Renal pelvis (tissue), 4 donors: ENCODE results near the gene GDF15. TPM values are rescaled to one million over a fixed set of nuclear protein-coding genes. Genes with fewer than 3 reads are reported as not detected.

Experiments used
- DNase-seq: peaks from one replicate; pipeline ENCODE4 v3.0.0-alpha.2; 2013
- polyA plus RNA-seq, 3 donors: library from polyadenylated mRNA; unstranded; fragments of 120-200 nt; gene quantifications; one replicate each; pipeline ENCODE4 v1.2.1, GENCODE V29; 2013; ENCODE audit not compliant: insufficient read length in 3 of 3

GDF15 gene
- polyA plus RNA-seq, 3 donors: 4.5 to 6.9 (median 6.0) TPM

DNA sequence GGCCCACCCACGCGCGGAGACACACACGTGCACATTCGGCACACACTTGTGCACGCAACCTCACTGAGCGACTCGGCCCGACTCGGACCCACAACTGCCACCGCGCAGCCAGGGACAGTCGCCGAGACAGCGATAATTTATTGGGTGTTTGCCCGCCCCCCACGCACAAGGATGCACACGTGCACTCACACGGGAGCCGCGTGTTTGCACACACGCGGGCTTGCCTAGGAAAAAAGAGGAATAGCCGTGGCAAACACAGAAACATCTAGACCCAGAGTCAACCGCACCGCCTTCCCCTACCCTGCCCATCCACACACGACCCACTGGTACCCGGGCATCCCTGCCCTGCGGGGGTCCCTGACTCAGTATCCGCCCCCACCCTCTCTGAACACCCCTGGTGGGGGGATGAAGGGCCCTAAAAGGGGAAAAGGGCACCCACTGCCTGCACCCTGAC, 32.1 kb downstream of the GDF15 start:
- DNase-seq: no peak

DNA sequence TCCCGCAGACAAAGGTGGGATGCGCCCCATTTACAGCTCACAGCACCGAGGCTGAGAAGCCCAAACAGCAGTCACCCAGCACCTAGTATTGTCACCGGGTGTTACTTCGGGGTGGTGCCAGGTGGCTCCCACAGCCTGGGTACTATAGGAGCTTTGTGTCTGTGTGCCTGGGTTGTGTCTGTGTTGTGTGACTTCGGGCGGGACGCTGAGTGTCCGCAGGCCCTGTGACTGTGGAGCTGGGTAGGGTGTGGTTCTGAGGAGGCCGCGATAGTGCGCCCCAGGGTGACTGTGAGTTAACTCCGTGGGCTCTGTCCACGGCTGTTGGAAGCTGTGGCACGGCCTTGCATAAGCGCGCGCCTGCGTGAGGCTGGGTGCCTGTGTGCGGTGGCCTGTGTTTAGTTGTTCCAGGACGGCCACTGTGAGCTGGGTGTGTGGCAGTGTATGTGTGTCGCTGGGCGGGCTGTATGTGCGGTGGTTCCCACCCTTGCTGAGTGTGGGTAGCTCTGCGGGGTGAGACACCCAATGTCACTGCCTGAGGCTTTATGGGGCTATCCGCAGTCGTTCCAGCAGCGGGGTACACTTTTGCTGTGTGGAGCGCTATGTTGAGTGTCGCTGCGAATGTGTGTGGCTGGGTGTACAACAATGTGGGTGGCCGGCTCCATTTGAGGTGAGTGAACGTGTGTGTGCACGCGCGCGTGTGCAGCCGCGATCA, 32.7 kb downstream of the GDF15 start:
- no peak for DNase-seq

DNA sequence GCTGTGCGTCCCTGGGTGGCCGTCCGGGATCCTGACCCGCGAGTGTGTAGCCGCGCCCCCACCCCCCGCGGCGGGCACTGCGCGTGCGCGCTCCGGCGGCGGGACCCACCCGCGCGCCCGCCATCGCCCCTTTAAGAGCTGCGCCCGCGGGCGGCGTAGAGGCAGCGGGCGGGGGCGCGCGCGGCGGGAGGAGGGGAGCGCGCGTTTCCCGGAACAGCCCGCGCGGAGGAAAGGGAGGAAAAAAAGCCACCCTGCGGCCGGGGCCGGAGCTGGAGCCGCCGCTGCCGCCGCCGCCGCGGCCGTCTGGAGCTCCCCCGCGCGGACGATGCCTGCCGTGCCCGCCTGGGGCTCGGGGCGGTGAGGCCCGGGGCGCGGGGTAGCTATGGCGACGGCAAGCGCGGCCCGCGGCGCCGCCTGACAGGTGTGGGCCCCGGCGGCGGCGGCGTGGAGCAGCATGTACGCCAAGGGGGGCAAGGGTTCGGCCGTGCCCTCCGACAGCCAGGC, 33.3 kb downstream of the GDF15 start, which contains the start of gene SSBP4:
SSBP4 (plus strand) TSS at position 204 of the 504 bp plus-strand sequence; CDS start at position 455, 251 bp downstream.
- no peak for DNase-seq

DNA sequence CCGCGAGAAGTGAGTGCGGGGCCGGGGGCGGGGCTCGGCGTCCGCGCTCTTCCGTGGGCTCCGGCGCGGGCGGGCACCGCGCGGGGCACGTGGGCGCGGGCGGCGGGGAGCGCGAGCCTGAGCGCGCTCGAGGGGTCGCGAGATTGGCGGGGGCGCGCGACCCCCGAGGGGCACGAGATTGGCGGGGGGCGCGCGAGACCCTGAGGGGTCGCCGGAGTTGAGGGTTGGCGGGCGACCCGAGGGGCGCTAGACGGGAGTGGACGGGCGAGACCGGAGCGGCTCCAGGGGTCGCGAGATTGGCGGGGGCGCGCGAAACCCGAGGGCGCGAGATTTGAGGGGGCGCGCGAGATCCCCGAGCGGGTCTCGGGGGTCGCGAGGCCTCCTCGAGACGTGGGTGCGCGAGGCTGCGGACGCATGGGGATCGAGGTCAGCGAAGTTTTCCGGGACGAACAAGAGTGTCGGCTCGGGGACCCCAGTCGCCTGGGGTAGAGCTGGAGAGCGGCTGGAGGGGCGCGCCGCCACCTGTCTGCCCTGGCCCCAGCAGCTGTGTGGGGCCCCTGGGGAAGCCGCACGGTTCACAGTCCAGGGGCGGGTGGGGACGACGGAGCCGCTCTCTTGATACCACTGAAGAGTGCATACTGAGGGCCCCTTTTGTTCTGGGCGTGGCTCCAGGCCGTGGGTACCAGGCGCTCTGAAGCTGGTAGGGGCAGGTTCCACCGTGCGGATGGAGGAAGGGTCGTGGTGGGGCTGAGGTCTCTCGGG, 33.9 kb downstream of the GDF15 start:
- DNase-seq: no peak

DNA sequence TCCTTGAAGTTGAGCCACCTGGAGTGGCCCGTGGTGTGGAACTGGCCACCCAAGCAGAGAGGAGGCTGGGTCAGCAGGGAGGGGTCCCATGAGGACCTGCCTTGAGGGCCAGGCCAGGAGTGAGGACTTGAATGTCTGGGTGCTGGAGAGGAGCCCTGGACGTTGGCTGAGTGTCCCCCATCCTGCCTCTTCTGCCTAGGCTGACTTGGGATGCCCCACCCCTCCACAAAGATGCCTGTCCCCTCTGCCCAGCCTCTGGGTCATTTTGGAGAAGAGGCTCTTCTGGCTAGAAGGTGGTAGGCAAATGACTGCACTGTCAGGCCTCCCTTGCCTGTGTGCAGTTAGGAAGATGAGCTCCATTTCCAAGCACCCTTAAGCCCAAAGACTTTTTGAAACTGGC, 35.0 kb downstream of the GDF15 start:
- no peak for DNase-seq

DNA sequence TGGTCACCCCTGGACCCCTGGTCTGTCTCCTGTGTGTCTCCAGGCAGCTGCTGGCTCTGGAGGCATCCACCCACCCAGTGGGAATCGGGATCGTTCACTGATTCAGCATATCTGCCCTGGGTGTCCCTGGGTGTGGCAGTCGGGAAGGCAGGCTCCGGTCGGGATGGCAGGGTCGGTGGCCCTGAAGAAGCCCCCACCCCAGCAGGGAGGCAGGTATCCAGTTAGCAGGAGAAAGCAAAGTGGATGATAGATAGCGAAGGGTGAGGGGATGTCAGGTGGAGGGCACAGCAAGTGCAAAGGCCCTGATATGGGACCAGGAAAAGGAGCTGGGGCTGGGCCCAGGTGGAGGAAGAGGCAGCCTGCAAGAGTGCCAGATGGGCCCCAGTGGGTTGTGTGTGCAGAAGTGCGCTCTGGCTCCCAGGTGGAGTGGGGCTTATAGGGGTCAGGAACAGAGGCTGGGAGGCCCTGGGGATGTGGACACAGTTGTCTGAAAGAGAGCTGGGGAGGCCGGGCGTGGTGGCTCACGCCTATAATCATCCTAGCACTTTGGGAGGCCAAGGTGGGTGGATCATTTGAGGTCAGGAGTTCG, 35.5 kb downstream of the GDF15 start:
- DNase-seq: no peak

DNA sequence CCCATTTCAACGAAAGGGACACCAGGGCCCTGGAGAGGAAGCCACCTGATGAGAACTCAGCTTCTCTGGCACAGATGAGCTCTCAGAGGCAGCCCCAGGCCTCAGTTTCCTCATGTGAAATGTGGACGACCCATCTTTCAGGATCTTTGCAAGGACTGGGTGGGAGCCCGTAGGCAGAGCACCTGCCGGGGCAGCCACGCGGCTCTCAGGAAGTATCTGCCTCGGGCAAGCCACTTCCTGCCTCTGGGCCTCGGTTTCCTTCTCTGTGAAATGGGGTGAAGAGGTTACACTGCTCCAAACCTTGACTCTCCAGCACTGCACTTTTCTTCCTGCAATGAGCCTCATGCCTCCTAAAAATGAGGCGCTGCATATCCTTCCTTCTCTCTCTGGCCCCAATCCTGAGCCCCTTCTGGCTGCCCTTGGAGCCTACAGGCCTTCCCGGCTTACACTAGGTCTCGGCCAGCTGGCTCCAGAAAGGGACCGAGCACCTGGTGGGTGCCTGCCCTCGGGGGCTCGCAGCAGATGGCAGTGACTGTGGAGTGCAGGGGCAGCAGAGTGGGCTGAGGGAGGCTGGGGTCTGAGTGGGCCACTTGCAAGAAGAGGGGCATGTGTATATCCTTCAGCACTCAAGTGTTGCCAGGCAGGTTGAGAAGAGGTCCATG, 36.7 kb downstream of the GDF15 start:
- no peak for DNase-seq

DNA sequence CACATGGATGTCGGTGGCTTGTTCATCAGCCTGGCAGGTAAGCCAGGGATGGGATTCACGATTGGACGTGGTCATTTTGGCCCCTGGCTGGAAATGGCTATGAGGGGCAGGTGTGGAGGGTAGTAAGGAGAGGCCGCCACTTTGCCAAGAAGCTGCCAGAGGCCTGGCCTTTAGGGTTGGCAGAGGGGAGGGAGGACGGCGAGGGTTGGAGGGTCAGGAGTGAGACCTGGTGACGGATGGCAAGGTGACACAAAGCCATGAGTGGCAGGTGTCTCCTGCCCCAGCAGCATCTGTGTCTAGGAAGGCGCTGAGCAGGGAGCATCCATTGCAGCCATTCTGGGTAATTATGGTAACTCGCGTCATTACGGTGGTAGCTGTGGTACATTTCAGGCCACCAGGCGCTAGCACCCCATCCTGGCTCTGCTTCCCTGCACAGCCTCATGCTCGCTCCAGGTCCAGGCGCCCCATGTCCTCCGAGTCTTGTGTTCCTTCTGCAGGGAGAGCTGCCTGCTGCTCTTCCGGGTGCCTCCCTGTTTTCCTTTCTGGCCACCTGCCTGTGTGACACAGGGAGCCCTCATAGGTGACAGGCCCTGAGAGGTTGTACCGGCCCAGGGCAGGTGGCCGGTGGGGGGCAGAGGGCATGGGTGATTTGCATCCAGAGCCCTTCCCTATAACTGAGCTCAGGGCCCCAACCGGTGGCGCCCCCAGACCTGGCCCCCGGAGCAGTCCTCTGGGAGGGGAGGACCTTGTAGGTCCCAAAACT, 37.5 kb downstream of the GDF15 start:
- no peak for DNase-seq

DNA sequence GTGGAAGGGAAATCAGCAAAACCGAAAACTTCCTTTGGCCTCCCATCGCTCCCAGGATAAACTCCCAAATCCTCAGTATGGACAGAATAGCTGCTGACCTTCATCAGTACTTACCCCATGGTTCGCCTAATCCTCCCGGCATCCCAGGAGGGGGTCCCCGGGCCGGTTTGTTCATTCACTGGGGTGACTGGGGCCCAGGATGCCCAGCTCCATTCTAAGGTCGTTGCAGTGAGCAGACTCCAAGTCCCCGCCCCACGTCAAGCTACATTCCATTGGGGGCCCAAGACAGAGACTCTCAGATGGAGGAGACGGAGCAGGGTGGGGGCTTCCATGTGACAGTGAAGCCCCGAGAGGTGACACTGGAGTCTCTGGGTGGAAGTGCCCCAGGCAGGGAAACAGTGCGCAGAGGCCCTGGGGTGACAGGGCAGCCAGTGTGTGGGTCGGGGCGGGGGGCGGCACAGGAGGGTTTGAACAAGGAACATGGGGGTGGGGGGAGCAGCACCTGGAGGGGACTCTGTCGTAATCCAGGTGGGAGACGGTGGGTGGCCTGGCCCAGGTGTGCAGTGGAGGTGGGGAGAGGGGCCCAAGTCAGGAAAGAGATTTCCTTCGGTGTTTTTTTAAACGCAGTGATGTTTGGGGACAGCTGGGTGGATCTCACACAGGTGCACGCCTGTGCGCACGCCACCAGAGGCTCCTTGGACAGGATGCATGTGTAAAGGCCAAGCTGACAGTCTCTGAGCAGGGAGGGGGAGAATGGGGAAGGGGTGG, 38.3 kb downstream of the GDF15 start:
- no peak for DNase-seq

DNA sequence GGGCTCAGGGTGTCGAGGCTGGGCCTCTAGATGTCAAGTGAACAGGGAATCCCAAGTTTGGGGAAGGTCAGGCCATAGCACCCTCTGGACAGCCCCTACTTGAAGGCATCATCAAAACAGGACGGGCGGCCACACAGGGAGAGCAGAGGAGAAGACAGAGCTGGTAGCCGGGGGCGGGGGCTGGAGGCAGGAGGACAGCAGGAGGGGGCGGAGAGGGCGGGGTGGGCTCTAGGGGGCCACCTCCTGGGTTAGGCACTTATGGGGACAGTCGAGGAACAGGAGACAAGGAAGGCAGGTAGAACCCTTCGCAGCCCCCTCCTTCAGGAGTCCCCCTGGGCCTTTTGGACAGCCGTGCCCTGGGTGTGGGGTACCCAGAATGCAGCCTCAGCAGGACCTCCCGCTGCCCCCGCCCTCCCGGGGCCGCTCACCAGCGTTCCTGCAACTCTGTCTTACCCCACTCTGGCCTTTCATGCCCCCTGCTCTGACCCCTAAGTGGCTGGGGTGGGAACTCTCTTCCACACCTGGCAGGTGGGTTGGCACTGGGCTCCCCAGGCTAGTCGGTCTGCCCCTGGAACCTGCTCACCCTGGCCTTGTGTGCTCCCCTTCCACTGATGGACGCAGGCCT, 39.0 kb downstream of the GDF15 start:
- no peak for DNase-seq

DNA sequence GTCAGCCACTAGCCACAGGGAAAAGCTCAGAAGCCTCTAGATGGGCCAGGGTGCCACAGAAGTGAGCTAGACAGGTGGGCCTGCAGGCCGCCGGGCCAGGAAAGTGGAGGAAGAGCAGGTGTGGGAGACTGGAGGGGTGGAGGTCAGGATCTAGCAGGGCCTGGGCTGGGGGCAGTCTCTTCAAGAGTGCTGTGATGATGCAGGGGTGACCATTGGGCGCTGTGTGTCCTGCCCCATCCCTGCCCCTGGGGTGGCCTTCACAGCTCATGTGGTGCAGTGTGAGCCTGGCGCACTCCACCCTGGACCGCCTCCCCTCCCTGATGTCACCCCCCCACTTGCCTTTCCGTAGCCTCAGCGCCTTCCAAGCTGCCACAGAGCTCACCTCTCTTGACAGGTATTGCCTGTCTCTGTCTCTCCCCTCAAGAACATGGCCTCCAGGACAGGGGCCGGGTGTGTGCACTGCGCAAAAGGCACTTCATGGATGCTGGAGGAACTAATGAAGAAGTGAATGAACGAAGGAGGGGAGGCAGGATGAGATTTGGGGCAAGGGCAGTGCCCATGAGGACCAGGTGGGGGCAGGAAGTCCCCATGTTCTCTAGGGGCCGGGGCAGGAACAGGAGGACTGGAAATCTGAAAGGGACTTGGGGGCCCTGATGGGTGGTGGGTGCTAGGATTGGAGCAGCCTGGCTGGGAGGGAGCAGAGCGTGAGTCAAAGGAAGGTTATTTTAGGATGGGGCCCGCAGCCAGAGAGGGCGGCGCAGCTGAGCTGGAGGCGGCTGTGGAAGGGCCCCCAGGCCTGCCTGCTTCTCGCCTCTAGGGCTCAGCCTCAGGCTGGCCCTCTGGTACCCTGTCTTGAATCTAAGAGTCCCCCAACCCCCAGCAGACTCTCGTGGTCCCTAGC, 39.8 kb downstream of the GDF15 start:
- no peak for DNase-seq

DNA sequence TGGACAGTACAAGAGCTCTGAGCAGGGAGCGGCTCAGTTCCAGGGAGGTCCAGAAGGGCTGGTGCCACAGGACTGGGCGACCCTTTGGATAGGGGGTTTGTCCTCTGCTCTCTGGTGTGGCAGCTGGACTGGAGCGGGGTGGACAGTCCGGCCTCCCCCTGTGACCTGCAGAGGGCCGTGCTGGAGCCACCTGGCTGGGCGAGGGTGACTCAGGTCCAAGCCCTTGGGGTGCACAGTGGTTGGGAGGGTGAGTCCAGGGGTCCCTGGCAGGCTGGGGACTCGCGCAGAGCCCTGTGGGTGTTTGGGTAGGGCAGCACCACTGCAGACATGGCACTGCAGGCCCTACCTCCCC, 40.4 kb downstream of the GDF15 start:
- DNase-seq: no peak

DNA sequence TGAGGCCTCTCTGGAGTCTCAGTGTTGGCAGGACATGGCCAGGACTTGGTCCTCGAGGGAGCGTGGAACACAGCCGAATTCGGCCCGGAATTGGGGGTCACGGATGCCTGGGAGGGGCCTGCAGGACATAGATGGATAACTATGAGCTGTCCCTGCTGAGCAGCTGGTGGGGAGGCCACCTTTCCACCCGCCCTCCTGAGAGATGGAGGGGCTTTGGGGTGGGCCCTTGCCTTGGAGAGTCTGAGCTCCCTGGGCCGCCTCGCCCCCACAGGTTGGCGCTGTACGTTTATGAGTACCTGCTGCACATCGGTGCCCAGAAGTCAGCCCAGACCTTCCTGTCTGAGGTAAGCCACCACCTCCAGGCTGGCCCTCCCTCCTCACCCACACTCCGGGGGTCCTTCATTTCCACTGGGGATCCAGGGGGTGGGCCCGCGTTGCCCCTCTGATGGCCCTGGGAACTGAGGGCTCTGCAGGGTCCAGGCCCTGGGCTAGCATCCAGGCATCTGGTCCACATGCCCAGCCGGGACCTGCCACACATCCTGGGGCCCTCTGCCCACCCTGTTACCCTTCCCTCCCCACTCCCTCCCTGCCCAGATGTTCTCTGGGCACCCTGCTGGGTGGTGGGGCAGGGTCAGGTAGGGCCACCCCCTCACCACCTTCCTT, 41.3 kb downstream of the GDF15 start:
- no peak for DNase-seq

DNA sequence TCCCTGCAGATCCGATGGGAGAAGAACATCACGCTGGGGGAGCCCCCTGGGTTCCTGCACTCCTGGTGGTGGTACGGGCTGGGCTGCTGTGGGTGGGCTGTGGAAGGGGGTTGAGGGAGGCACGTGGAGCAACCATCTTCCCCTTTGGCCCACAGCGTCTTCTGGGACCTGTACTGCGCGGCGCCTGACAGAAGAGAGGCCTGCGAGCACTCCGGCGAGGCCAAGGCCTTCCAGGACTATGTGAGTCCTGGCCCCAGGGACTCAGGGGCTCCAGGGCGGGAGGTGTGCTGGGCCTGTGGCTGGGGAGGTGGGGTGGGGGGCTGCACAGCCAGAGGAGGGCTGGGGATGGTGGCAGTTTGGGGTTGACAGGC, 41.8 kb downstream of the GDF15 start:
- no peak for DNase-seq

DNA sequence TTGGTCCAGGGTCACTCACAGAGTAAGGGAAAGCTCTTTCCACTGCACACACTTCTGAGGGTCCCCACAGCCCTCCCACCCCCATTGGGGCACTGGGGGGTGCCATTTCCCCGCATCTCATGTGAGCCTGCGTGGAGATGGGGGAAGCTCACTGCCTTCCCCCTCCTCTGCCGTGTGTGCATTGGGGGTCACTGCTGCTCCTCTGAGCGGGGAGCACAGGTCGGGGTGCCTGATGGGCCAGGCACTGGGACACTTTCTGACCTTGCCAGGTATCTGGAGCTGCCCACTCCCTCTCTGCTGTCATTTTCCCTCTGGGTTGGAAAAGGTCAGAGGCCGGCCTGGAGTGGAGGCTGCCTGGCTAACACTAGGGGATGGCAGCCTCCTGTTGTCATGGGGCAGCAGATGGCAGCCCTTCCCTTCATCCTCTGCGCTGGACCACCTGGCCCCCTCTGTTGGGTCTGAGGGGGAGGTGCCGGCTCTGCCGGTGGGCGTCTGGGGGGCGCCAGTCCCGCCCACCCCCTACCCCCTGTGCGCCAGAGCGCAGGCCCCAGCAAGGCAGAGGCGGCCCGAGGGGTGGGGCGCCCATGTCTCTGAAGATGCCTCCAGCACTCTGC, 42.3 kb downstream of the GDF15 start:
- DNase-seq: no peak

DNA sequence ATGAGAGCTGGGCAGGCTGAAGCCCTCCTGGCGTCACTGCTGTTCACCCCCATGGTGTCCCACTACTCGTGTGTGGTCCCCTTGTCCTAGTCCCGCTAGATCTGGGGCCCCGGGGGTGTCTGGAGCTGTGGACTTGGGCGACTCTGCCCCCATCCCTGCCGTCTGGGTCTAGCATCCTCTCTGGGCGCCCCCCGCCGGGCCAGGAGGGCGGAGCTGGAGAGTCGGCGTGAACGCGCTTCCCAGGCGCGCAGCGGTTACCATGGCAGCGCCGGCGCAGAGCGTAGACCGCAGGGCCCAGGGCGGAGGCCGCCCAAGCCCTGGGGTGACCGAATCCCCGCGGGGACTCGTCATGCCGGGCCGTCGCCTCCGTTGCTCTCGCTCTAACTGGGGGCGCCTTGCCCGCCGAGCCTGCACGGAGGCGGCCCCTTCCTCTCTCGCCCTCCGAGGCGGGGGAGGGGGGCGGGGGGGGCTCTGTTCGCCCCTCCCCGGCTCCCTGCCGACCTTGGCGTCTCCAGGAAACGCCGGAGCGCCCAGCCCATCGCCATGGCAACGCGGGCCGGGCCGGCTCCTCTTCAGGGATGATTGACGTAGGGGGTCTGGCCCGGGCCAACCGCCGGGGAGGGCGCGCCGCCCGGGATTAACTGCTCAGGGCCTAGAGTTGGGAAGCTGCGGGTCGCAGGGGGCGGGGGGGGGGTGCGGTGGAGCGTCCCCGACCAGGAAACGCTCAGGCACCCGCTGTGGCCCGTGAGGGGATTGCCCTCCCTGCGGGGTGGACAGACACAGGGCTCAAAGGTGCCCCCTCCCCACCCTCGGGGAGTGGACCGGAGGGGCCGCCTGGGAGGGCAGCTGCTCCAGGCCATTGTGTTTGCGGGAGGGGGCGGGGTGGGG, 43.1 kb downstream of the GDF15 start:
- DNase-seq: no peak
